IMR-90 (cell line): ENCODE data around the gene PC. TPM values are rescaled to one million over a fixed set of nuclear protein-coding genes. Genes with fewer than 3 reads are reported as not detected.

Experiments used
- ATAC-seq: fragments of 200-7000 bp; cut with Tn5 transposase; 2 replicates; pipeline ENCODE4 v1.9.1; 2020; ENCODE audit warnings: low read depth, mild to moderate bottlenecking, moderate library complexity
- BruUV-seq: library from RNA; stranded (reverse); fragments of 400-500 nt; replicated peaks from 2 replicates; lab custom pipeline; 2021; lab: Mats Ljungman, UMichigan
- CTCF ChIA-PET: fragments of 300-600 bp; formaldehyde crosslinking; extraction: SDS; loops from one replicate; lab custom pipeline; 2021; ENCODE audit warnings: antibody characterized with exemption; lab: Yijun Ruan, JAX
- POLR2A ChIA-PET: fragments of 300-600 bp; sonication (Branson Sonifier 250); formaldehyde crosslinking; loops from one replicate; lab custom pipeline; 2022; ENCODE audit warnings: antibody characterized with exemption; ENCODE audit not compliant: unreplicated experiment; lab: Charles Lee
- DNase-seq: peaks from one replicate; pipeline ENCODE4 v3.0.0; 2013
- H2AFZ ChIP-seq: replicated peaks from 2 replicates; pipeline ENCODE3; 2013; ENCODE audit warnings: low read length, mild to moderate bottlenecking; ENCODE audit not compliant: poor library complexity
- H2AK5ac ChIP-seq: 2 replicates; pipeline ENCODE4 v1.6.1; 2013; ENCODE audit warnings: low read depth, low read length, inconsistent platforms
- H2AK9ac ChIP-seq: replicated peaks from 2 replicates; pipeline ENCODE3; 2013; ENCODE audit warnings: mild to moderate bottlenecking, low read depth, low read length, moderate library complexity; ENCODE audit not compliant: poor library complexity
- H2BK120ac ChIP-seq: 2 replicates; pipeline ENCODE4 v1.6.1; 2013; ENCODE audit warnings: low read depth, low read length, inconsistent platforms
- H2BK15ac ChIP-seq: 3 replicates; pipeline ENCODE4 v1.6.1; 2013; ENCODE audit warnings: low read depth, low read length, inconsistent platforms
- H2BK20ac ChIP-seq: 2 replicates; pipeline ENCODE4 v1.6.1; 2013; ENCODE audit warnings: low read depth, mild to moderate bottlenecking, inconsistent platforms, low read length, moderate library complexity
- H2BK5ac ChIP-seq: 2 replicates; pipeline ENCODE4 v1.6.1; 2013; ENCODE audit warnings: mild to moderate bottlenecking, low read depth, low read length, inconsistent platforms; ENCODE audit not compliant: poor library complexity, severe bottlenecking
- H3K14ac ChIP-seq: replicated peaks from 2 replicates; pipeline ENCODE4 v1.6.1; 2013; ENCODE audit warnings: low read depth, low read length, inconsistent platforms
- H3K18ac ChIP-seq: 2 replicates; pipeline ENCODE4 v1.6.1; 2013; ENCODE audit warnings: low read depth, low read length, control low read depth
- H3K23ac ChIP-seq: 2 replicates; pipeline ENCODE4 v1.6.1; 2013; ENCODE audit warnings: low read depth, low read length, inconsistent platforms
- H3K27ac ChIP-seq: 2 replicates; pipeline ENCODE4 v1.5.1; 2013; ENCODE audit warnings: mild to moderate bottlenecking, control low read depth, low read length; ENCODE audit not compliant: insufficient read depth
- H3K27me3 ChIP-seq: 2 replicates; pipeline ENCODE4 v1.6.1; 2013; ENCODE audit warnings: low read length; ENCODE audit not compliant: control insufficient read depth, insufficient read depth
- H3K36me3 ChIP-seq: 2 replicates; pipeline ENCODE4 v1.6.1; 2013; ENCODE audit warnings: low read length, mixed read lengths; ENCODE audit not compliant: control insufficient read depth, insufficient read depth
- H3K4ac ChIP-seq: 2 replicates; pipeline ENCODE4 v1.6.1; 2013; ENCODE audit warnings: low read depth, low read length, inconsistent platforms
- H3K4me1 ChIP-seq: 2 replicates; pipeline ENCODE4 v1.6.1; 2013; ENCODE audit warnings: low read length, mixed read lengths; ENCODE audit not compliant: control insufficient read depth, insufficient read depth
- H3K4me2 ChIP-seq: 2 replicates; pipeline ENCODE4 v1.6.1; 2013; ENCODE audit warnings: low read depth, mild to moderate bottlenecking, control low read depth, low read length, moderate library complexity
- H3K4me3 ChIP-seq: 2 replicates; pipeline ENCODE4 v1.5.1; 2013; ENCODE audit warnings: low read depth, mild to moderate bottlenecking, control low read depth, low read length, moderate library complexity; ENCODE audit not compliant: insufficient read depth
- H3K56ac ChIP-seq: 2 replicates; pipeline ENCODE4 v1.6.1; 2013; ENCODE audit warnings: low read length, inconsistent platforms; ENCODE audit not compliant: insufficient read depth; ENCODE audit errors: extremely low read depth
- H3K79me1 ChIP-seq, 2 experiments: 2 replicates each; pipeline ENCODE4 v1.6.1; 2013; ENCODE audit warnings: low read length in 2 of 2, inconsistent platforms in 1 of 2, low read depth in 1 of 2
- H3K9ac ChIP-seq: 2 replicates; pipeline ENCODE4 v1.6.1; 2013; ENCODE audit warnings: low read depth, low read length, control low read depth
- H3K9me1 ChIP-seq: 2 replicates; pipeline ENCODE4 v1.6.1; 2013; ENCODE audit warnings: low read length, inconsistent platforms; ENCODE audit not compliant: insufficient read depth
- H3K9me3 ChIP-seq: 2 replicates; pipeline ENCODE4 v1.6.1; 2013; ENCODE audit warnings: low read length; ENCODE audit not compliant: control insufficient read depth, insufficient read depth
- H4K20me1 ChIP-seq: 2 replicates; pipeline ENCODE4 v1.6.1; 2013; ENCODE audit warnings: low read length, inconsistent platforms; ENCODE audit not compliant: insufficient read depth
- H4K5ac ChIP-seq: 2 replicates; pipeline ENCODE4 v1.6.1; 2013; ENCODE audit warnings: mild to moderate bottlenecking, low read depth, low read length, control low read depth
- H4K8ac ChIP-seq, 2 experiments: 2 replicates each; pipeline ENCODE4 v1.6.1; 2013; ENCODE audit warnings: low read depth in 2 of 2, low read length in 2 of 2, control low read depth in 1 of 2, inconsistent platforms in 1 of 2
- H4K91ac ChIP-seq: 2 replicates; pipeline ENCODE4 v1.6.1; 2013; ENCODE audit warnings: low read depth, low read length, inconsistent platforms; ENCODE audit not compliant: insufficient read depth
- BHLHE40 ChIP-seq: fragments of 150-350 bp; IDR thresholded peaks from 2 replicates; pipeline ENCODE4 v1.6.1; 2016; ENCODE audit warnings: mild to moderate bottlenecking, low read depth, low read length
- MXI1 ChIP-seq: IDR thresholded peaks from 2 replicates; pipeline ENCODE4 v1.6.1; 2012; ENCODE audit warnings: low read depth, mild to moderate bottlenecking, low read length, moderate library complexity, borderline replicate concordance
- NFE2L2 ChIP-seq: fragments of 150-350 bp; IDR thresholded peaks from 2 replicates; pipeline ENCODE4 v1.6.1; 2016; ENCODE audit warnings: low read depth, mild to moderate bottlenecking, low read length
- POLR2A ChIP-seq: IDR thresholded peaks from 2 replicates; pipeline ENCODE4 v1.6.1; 2012; ENCODE audit warnings: mild to moderate bottlenecking, low read depth, low read length
- RAD21 ChIP-seq: IDR thresholded peaks from 2 replicates; pipeline ENCODE4 v1.6.1; 2012; ENCODE audit warnings: low read length, improper control_type of control experiment
- RCOR1 ChIP-seq: IDR thresholded peaks from 2 replicates; pipeline ENCODE4 v1.6.1; 2012; ENCODE audit warnings: mild to moderate bottlenecking, low read length, improper control_type of control experiment; ENCODE audit not compliant: insufficient replicate concordance
- RFX5 ChIP-seq: IDR thresholded peaks from 2 replicates; pipeline ENCODE4 v1.8.0; 2012; ENCODE audit warnings: low read depth, mild to moderate bottlenecking, low read length, moderate library complexity
- SMC3 ChIP-seq: fragments of 150-350 bp; IDR thresholded peaks from 2 replicates; pipeline ENCODE4 v1.6.1; 2016; ENCODE audit warnings: low read depth, mild to moderate bottlenecking, antibody characterized with exemption, low read length, moderate library complexity
- WGBS, 2 experiments: methylation state at CpG; one replicate each; pipeline versions ENCODE4 v1.1.5 to v1.1.7; 2013; ENCODE audit warnings: missing lambda C conversion rate in 2 of 2; ENCODE audit not compliant: insufficient read length in 1 of 2; ENCODE audit errors: extremely low coverage in 2 of 2; 5-methylcytosine and 5-hydroxymethylcytosine counted together
- dilution Hi-C: fragments of 300-500 bp; cut with HindIII; formaldehyde crosslinking; loops from one replicate; pipeline ENCODE4 v1.14.3; 2018; ENCODE audit warnings: low sequenced_read_pairs; ENCODE audit not compliant: unreplicated experiment
- in situ Hi-C: fragments of 300-500 bp; cut with MboI; formaldehyde crosslinking; loops from 3 replicates; pipeline ENCODE4 v1.14.3; 2019; ENCODE audit warnings: low sequenced_read_pairs, inconsistent platforms, mixed read lengths
- intact Hi-C: fragments of 100-400 bp; cut with micrococcal nuclease; formaldehyde crosslinking; loops from 2 replicates; pipeline ENCODE4 v1.10.0; 2022
- polyA plus RNA-seq, 3 experiments: library from polyadenylated mRNA; depleted of rRNA; stranded (reverse); fragments of >200 nt; gene quantifications; 2 replicates each; pipeline ENCODE4 v1.2.3, GENCODE V29; 2012; ENCODE audit warnings: low replicate concordance in 1 of 3
- total RNA-seq: library from RNA; depleted of rRNA; stranded (reverse); fragments of >200 nt; gene quantifications from 2 replicates; pipeline ENCODE4 v1.2.3, GENCODE V29; 2012
- TF ChIP-seq, protein P1 (sequence below): fragments of 150-350 bp; IDR thresholded peaks from 2 replicates; pipeline ENCODE4 v1.6.1; 2017; ENCODE audit warnings: mild to moderate bottlenecking, antibody characterized with exemption, low read length, low read depth
- TF ChIP-seq, protein P2 (sequence below): fragments of 150-350 bp; IDR thresholded peaks from 2 replicates; pipeline ENCODE4 v1.6.1; 2016; ENCODE audit warnings: low read depth, mild to moderate bottlenecking, low read length, moderate library complexity, borderline replicate concordance
- TF ChIP-seq, protein P3 (sequence below): conservative IDR thresholded peaks from 2 replicates; pipeline ENCODE4 v1.5.1; 2012; ENCODE audit warnings: mild to moderate bottlenecking, low read depth, low read length, improper control_type of control experiment

Gene PC
- total and polyA plus RNA-seq, 2 of the 4 experiments (the other 2 are of a cell fraction) = 13.6 to 15.7 TPM

DNA sequence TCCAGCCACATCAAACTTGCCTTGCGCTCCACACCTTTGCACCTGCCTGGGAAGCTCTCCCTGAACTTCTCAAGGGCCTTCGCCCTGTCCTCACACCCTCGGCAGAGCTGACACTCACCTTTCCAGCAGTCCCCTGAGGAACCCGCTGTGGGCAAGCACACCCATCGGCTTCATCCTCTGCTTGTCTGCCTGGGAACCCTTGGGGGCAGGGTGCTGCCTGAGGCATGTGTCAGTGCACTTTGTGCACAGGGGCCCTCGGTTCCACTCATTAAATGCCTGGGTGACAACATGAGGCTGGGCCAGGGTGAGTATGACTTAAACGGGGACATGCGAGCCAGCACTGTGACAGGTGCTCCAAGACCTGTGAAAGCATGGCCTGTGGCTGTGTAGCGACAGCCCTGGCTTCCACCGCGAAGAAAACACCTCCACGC, 103.9 kb downstream of the PC start:
- H3K27ac ChIP-seq = no peak overlapping the region
- DNase-seq (no peak), ATAC-seq (no peak)
- H3K79me1 ChIP-seq = peaks cover 3 to 29% of the 10 kb centered on the region in 2 experiments; a peak in 2 of 4 replicates
- H4K8ac ChIP-seq = no peak overlapping the region
- H3K9ac ChIP-seq = no peak overlapping the region
- H2BK5ac ChIP-seq = no peak overlapping the region
- H4K5ac ChIP-seq = no peak overlapping the region
- CTCF ChIA-PET = interaction anchor here (0.6 kb wide), 1 partner anchor 200 kb away, joined by 3 read pairs; no protein-coding TSS in a partner anchor
- no peak overlapping the region for H3K18ac ChIP-seq
- H2BK120ac ChIP-seq = no peak overlapping the region
- in situ Hi-C loops = no loop called here
- H4K91ac ChIP-seq = no peak overlapping the region
- H2AFZ ChIP-seq = no peak overlapping the region
- BruUV-seq = no TSS peak
- TF ChIP-seq, protein P1, sequence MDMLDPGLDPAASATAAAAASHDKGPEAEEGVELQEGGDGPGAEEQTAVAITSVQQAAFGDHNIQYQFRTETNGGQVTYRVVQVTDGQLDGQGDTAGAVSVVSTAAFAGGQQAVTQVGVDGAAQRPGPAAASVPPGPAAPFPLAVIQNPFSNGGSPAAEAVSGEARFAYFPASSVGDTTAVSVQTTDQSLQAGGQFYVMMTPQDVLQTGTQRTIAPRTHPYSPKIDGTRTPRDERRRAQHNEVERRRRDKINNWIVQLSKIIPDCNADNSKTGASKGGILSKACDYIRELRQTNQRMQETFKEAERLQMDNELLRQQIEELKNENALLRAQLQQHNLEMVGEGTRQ = no peak
- TF ChIP-seq POLR2A = no peak
- TF ChIP-seq SMC3 = no peak
- TF ChIP-seq RAD21 = no peak
- TF ChIP-seq NFE2L2 = no peak
- TF ChIP-seq RFX5 = no peak
- TF ChIP-seq, protein P2, sequence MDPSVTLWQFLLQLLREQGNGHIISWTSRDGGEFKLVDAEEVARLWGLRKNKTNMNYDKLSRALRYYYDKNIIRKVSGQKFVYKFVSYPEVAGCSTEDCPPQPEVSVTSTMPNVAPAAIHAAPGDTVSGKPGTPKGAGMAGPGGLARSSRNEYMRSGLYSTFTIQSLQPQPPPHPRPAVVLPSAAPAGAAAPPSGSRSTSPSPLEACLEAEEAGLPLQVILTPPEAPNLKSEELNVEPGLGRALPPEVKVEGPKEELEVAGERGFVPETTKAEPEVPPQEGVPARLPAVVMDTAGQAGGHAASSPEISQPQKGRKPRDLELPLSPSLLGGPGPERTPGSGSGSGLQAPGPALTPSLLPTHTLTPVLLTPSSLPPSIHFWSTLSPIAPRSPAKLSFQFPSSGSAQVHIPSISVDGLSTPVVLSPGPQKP = no peak
- TF ChIP-seq MXI1 = no peak
- TF ChIP-seq RCOR1 = no peak
- TF ChIP-seq BHLHE40 = no peak
- TF ChIP-seq, protein P3, sequence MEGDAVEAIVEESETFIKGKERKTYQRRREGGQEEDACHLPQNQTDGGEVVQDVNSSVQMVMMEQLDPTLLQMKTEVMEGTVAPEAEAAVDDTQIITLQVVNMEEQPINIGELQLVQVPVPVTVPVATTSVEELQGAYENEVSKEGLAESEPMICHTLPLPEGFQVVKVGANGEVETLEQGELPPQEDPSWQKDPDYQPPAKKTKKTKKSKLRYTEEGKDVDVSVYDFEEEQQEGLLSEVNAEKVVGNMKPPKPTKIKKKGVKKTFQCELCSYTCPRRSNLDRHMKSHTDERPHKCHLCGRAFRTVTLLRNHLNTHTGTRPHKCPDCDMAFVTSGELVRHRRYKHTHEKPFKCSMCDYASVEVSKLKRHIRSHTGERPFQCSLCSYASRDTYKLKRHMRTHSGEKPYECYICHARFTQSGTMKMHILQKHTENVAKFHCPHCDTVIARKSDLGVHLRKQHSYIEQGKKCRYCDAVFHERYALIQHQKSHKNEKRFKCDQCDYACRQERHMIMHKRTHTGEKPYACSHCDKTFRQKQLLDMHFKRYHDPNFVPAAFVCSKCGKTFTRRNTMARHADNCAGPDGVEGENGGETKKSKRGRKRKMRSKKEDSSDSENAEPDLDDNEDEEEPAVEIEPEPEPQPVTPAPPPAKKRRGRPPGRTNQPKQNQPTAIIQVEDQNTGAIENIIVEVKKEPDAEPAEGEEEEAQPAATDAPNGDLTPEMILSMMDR = no peak
- no peaks in the 10 kb centered on the region for H3K27me3 ChIP-seq
- no peaks in the 10 kb centered on the region for H4K20me1 ChIP-seq
- peaks cover 27% of the 10 kb centered on the region; the same call in 1 of the 2 replicates for H3K36me3 ChIP-seq
- peak overlapping the region; percentile 90 for H2AK9ac ChIP-seq
- H3K4me2 ChIP-seq = no peak overlapping the region
- H3K4me1 ChIP-seq = peaks cover 4% of the 10 kb centered on the region
- H3K9me3 ChIP-seq = no peaks in the 10 kb centered on the region
- no peak overlapping the region; the same call in 1 of the 2 replicates for H2AK5ac ChIP-seq
- H3K14ac ChIP-seq = no peak overlapping the region
- POLR2A ChIA-PET = no interaction called here
- H3K56ac ChIP-seq = no peak overlapping the region
- H3K4ac ChIP-seq = no peak overlapping the region
- H3K23ac ChIP-seq = no peak overlapping the region
- intact Hi-C loops = no loop called here
- WGBS, 2 experiments = 95% methylated on average over 10 of the region's 12 CpGs; no CpG with 5 or more reads in 1 of the 2 experiments
- dilution Hi-C loops = no loop called here
- H3K9me1 ChIP-seq = peaks cover 15% of the 10 kb centered on the region; the same call in 1 of the 2 replicates
- H3K4me3 ChIP-seq = no peak overlapping the region
- no peak overlapping the region for H2BK20ac ChIP-seq
- no peak overlapping the region; the same call in 2 of the 3 replicates for H2BK15ac ChIP-seq
